A673 (cell line): ENCODE data around the gene ALG14.

ENCODE experiments used
- EZH2 ChIP-seq: fragments of 200-600 bp; sonication (generic); IDR thresholded peaks from 2 replicates; pipeline ENCODE4 v1.6.1; 2017; ENCODE audit warnings: borderline replicate concordance, low read depth, mild to moderate bottlenecking, mixed read lengths, antibody characterized with exemption, low read length; ENCODE audit not compliant: poor library complexity, severe bottlenecking
- TF ChIP-seq, protein P1 (sequence below): fragments of 300-800, 200-600 bp; sonication (generic); conservative IDR thresholded peaks from 2 replicates; pipeline ENCODE4 v1.5.1; 2017; ENCODE audit warnings: low read depth, mild to moderate bottlenecking, antibody characterized with exemption, low read length, moderate library complexity, mixed read lengths

GRCh38 chr1:95122151-95122697, 49.5 kb upstream of the ALG14 start:
- TF ChIP-seq, protein P1, sequence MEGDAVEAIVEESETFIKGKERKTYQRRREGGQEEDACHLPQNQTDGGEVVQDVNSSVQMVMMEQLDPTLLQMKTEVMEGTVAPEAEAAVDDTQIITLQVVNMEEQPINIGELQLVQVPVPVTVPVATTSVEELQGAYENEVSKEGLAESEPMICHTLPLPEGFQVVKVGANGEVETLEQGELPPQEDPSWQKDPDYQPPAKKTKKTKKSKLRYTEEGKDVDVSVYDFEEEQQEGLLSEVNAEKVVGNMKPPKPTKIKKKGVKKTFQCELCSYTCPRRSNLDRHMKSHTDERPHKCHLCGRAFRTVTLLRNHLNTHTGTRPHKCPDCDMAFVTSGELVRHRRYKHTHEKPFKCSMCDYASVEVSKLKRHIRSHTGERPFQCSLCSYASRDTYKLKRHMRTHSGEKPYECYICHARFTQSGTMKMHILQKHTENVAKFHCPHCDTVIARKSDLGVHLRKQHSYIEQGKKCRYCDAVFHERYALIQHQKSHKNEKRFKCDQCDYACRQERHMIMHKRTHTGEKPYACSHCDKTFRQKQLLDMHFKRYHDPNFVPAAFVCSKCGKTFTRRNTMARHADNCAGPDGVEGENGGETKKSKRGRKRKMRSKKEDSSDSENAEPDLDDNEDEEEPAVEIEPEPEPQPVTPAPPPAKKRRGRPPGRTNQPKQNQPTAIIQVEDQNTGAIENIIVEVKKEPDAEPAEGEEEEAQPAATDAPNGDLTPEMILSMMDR = no peak
- TF ChIP-seq EZH2 = no peak
